GM21723 (cell line): ENCODE results near the gene GORASP2.

Source experiments
- ATAC-seq: cut with Tn5 transposase; IDR thresholded peaks from one replicate; pipeline ENCODE4 v1.9.1; 2021; ENCODE audit warnings: mild to moderate bottlenecking, moderate library complexity; ENCODE audit not compliant: unreplicated experiment

The GORASP2 gene

DNA sequence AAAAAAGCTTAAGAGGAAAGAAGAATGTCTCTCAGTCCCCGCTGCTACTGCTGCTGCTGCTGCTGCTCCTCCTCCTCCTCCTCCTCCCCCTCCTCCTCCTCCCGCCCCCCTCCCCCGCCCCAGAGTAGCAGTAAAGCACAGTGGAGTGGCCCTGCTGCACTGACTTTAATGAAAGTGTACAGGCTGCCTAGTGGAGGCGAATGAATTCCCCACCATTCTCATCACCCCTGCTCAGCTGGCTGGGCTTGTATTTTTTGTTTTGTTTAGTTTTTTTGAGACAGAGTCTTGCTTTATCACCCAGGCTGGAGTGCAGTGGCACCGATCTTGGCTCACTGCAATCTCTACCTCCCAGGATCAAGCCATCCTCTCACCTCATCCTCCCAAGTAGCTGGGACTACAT is 34.3 kb downstream of the GORASP2 start:
- ATAC-seq = no peak

DNA sequence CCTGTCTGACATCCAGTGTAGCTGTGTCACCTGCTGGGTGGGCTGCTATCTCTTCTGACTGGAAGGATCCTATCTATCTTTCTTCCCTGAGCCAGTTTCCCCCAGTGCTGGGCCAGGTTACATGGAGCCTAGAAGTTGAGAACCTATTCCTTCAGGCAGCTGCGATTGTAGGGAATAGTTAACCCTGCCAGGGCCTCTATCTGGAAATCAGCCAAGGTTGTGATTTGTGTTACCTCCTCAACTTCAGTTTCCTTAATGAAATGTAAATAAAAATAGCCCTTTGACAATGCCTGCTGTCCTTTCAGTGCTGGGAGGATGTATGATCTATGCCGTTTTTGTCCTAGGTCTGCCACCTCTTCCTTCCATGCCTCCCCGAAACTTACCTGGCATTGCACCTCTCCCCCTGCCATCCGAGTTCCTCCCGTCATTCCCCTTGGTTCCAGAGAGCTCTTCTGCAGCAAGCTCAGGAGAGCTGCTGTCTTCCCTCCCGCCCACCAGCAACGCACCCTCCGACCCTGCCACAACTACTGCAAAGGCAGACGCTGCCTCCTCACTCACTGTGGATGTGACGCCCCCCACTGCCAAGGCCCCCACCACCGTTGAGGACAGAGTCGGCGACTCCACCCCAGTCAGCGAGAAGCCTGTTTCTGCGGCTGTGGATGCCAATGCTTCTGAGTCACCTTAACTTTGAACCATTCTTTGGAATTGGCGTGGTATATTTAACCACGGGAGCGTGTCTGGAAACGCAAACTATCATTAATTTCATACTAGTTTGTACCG is 36.6 kb downstream of the GORASP2 start:
- no peak for ATAC-seq

DNA sequence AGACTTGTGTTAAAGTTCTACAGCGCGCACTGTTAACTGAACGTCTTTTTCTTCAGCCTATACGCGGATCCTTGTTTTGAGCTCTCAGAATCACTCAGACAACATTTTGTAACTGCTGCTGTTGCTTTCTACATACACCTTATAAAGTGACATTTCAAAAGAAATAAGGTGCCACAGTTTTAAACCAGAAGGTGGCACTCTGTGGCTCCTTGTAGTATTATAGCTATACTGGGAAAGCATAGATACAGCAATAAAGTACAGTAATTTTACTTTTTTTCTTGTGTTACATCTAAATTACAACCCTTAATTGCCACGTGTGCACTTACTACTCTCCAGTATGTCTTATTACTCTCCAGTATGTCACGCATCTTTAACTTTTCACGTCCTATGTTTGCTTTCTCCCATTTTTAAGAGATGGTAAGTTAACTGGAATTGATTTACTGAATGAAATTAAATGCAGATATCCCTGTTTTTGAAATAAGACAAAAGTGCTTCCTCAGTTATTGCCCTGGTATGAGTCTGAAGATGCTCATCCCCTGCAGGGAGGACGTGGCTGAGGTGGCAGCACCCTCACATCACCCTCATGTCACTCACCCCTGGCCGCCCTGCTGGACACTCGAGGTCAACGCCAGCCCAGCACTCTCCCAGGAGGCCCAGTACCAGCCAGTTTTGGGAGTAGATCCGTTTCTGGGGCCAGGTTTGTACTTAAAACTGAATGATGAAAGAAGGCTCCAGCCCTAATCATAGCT is 37.8 kb downstream of the GORASP2 start:
- no peak for ATAC-seq

DNA sequence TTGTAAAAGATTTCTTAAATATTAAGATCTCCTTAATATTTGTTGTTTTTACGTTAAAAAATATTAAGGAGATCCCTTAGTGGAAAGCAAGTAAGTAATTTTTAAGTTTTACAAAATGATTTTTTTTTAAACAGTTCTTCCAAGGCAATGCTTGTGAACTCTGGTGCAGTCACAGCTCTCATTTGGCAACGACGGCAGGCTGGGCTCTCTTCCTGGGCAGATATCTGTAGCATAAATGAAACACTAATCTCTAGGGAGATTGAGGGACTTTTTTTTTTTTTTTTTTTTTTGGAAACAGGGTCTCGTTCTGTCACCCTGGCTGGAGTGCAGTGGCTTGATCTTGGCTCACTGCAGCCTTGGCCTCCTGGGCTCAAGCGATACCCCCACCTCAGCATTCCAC is 38.5 kb downstream of the GORASP2 start:
- ATAC-seq = no peak

DNA sequence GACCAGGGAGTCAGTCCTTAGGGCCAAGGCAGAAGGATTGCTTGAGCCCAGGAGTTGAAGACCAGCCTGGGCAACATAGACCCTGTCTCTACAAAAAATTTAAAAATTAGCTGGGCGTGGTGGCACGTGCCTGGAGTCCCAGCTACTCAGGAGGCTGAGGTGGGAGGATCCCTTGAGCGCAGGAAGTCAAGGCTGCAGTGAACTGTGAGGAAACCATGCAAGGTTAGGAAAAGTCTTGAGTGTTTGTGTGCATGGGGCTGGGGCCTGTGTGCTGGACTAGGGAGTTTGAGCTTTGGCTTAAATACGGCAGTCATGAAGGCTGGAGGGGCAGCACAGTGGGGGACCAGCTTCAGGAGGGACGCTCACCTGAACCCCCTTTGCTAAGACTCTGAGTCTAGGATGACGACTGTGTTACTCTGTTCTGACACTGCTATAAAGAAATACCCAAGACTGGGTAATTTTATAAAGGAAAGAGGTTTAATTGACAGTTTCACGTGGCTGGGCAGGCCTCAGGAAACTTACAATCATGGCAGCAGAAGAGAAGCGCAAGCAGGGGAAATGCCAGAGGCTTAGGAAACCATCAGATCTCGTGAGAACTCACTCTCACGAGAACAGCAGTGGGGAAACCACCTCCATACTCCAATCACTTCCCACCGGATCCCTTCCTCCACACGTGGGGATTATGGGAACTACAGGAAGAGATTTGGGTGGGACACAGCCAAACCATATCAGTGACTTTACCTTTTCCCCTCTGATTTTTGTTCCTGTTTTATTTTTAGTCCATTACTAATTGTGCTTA is 39.4 kb downstream of the GORASP2 start:
- no peak for ATAC-seq

DNA sequence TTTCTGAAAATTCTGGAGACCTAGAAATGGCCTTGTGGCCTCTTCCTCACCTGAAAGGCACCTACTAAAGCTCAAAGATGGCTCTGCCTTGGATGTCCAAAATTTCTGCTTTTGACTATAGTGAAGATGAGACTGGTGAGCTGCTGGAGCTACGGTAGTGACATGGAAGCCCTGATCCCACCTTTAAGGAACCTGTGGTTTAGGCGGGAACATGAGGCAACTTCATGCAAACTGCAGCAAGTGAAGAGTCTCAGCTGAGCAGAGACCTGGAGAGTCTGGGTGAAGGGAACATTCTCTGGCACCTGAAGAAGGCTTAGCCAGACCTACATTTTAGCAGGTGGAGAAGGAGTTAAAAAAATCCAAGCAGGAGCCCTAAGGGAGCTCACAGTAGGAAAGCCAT is 40.0 kb downstream of the GORASP2 start:
- ATAC-seq = no peak

DNA sequence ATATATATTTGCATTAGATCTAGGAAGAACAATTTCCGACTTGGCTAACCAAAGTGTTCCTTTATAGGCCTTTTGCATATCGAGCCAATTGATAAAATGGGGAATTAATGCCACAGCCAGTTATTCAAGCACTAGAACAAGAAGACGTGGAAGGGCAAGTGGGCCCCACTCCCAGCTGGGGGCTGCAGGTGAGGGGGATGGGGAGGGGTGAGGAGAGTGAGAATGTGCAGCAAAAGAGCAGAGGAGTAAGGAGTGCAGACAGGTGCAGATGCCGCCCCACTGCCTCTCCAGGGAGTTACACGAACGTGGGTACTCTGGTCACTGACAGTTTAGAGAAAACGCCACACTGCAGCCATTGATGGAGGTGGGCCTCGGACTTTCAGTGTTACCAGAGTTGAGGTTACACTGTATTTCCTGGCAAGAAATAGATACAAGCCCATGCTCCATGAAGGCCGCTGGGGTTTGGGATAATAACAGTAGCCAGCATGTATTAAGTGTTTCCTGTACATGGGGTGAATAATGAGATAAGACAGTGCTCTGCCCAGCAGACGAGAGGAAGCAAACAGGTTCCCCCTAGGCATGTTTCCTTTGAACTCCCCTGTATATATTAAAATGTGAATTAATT is 40.9 kb downstream of the GORASP2 start:
- ATAC-seq = no peak

DNA sequence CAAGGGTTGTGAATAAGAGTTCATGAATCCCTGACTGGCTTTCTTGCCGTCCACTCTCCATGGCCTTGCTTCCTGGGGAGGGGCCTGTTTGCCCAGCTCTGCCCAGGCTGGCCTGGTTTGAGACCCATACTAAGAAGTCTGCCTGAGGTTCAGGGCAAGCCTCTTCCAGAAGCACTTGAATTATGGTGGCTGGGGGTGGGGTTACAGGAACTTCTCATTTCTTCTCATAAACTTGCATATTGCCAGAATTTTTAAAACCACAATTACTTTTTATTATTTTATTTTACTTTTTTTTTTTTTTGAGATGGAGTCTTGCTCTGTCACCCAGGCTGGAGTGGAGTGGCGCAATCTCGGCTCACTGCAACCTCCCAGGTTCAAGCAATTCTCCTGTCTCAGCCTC is 42.0 kb downstream of the GORASP2 start:
- ATAC-seq = no peak

DNA sequence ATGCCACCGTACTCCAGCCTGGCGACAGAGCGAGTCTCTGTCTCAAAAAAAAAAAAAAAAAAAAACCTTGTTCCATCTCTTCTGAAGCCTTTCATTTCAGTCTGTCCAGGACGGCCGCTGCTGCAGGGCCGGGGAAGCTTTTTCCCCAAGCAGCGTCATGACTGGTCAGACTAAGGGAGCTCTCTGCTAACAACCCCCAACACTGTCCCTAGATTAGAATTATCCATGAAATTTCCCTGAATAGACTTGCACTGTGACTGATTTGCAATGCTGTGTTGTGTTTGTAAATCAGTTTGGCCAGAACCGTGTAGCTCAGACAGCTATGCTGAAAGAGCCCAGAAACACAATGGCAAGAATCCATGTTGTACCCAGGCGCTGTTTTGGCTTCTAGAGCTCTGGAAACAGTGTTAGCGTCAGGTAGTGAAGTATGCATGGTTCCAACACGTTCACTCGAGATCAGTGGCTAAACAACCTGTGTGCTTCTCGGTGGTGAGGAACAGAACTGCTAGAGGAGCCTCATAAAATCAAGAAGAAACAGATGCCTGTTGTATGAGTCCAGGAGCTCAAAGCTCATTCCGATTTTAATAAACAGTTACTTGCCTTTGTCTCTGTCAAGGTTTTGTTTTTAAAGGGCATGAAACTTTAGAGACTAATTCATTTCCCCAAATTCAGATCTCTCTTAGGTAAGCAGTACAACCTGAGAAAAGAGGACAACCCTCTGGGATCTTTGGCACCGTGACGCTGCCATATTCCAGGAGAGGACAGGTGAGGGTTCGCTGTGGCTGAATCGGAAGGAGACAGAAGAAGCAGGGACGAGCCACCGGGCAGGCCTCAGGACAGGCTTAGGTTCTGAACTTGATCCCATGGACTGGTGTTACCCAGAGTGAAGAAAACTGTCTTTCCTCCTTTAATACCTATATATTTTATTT is 43.5 kb downstream of the GORASP2 start:
- no peak for ATAC-seq

DNA sequence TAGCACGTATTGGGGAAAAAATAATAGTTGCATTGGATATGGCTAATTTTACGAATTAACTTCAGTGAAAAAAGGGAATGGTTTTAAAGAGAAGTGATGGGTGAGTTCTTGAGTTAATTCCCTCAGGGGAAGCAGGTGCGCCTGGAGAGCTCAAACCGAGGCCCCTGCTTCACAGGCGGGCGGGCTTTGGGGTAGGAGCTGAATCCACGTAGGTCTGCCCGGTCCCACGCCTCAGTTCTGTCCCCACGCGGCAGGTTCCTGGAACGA is 44.1 kb downstream of the GORASP2 start:
- ATAC-seq = no peak

DNA sequence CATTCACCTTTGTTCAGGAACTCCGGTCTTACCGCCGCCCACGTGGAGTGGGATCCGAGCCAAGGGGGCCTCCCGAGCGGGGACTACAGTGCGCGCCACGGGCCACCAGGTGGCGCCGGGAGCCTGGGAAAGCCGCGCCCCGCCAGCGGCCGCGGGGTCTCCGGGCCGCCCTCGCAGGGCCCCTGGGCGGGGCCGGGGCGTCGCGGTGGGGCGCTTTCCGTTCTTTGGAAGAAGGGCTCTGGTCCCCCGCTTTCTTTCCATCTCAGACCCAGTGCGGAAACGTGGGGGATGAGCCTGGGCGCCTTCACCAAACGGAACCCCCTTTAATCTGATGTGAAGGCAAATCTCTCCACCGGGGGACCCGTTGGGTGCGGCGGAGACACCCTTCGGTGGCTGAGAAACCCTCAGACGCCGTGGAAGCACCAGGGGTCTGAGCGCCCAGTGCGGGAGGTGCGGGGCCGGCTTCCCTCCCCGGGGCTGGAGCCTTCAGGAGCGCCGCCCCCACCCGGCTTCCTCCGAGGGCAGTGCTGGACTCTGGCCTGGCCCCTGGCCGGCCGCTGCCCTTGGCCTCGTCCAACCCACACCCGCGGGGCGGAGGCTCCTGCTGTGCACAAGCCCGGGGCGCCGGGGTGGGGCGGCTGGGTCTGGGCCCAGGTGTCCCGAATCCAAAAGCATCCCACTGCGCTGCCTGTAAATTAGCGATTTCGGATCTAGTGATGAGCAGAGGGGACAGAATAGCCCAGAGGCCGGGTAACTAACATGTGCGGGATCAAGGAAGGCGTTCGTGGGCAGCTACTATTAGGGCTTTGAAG is 44.6 kb downstream of the GORASP2 start:
- ATAC-seq = peak; percentile 94

DNA sequence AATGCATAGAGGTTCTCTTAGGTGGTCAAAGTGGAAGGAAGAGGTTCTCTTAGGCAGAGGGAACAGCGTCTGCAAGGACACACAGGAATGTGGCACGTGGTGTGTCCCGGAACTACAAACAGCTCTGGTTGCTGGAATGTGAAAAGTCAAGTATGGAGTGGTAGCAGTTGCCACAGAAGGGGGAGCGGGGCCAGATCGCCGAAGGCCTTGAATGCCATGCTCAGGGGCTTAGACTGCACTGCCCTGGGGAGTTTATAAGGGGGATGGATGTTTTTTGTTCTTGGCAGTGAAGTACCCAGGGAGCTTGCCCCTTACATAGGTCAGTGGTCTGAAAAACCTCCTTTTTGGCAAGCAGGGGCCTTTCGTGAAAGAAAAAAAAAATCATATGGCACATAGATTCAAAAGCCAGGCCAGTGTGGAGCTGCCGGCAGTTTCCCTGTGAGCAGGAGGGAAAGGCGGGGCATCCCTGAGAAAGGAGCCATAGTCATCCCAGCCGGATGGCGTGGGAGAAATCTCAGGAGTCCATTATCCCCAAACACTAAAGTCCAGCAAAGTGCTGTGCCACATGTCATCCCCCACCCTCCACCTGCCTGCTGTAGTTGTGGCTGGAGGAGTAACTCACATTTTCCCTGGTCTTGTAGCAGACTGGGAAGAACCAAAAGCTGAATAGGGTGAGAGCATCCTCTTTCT is 45.4 kb downstream of the GORASP2 start:
- no peak for ATAC-seq

DNA sequence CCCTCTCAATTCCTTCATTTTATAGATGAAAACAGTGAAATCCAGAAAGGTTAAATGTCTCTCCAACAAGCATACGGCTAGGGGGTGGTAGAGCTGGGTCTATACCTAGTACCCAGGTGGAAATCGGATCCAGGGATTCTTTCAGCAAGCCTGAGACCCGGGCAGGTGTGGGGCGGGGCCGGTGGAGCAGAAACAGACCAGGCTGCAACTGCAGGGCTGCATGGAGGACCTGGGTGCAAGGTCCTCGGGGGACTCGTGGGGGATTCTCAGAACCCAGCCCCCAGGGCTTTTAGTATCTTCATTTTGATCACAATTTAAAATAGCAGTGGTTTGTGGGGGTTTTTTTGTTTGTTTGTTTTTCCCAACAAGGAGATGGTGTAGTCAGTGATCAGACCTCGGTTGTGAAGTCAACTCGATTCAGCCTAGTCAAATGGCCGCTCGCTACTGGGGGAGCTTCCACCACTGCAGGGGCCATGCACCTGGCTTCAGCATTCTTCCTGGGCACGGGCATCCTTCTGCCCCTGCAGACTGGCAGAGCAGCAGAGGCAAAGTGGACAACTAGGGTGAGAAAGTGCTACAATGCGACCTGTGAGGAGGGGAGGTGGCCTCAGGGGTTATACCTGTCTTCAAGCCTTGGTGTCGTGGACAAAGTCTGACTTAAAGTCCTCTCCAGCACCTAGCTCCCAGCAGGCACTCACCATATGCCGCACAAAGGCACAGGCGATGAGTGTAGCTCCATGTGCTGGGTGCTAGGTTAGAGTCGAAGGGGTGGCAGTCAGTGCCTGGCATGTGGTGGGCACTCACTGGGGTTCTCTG is 46.3 kb downstream of the GORASP2 start:
- no peak for ATAC-seq

DNA sequence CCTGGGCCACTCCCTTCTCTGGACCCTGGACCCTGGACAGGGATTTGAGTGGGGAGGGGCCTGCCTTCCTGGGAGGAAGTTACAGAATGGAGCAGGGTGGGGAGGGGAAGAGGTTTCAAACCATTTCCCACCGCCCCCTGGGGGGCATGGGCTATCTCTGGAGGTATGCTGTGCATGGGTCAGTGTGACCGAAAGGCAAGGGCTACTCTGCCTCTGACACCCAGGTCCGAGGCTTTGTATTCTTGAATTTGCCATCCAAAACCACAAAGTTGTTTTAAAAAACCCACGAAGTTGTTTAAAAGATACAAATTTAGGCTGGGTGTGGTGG is 46.9 kb downstream of the GORASP2 start:
- ATAC-seq = no peak

DNA sequence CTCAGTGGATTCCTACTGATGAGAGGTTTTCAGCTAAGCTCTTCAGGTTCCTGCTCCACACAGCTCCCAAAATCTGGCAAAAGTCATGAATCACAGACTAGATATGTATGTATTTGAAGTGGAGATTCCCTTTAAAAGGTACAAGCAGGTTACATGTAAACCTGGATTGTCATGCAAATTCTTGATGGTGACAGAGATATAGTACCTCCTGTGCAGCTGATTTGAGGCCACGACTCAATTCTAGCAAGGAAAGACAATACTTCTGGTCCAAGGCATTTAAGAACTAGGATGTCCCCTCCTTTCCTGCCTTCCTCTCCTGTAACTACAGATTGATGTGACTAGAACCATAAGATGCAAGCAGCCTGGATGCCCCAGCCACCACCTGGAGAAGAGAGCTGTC is 55.0 kb downstream of the GORASP2 start:
- ATAC-seq = no peak

DNA sequence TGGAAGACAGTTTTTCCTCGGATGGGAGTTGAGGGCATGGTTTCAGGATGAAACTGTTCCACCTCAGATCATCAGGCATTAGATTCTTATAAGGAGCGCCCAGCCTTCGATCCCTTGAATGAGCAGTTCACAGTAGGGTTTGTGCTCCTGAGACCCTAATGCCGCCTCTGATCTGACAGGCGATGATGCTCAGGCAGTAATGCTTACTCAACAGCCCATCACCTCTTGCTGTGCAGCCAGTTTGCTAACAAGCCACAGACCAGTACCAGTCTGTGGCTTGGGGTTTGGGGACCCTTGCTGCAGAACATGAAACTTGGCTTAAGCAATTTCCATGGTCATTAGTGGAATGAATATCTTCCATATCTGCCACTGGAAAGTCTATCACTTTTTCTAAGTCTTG is 56.4 kb downstream of the GORASP2 start:
- no peak for ATAC-seq

DNA sequence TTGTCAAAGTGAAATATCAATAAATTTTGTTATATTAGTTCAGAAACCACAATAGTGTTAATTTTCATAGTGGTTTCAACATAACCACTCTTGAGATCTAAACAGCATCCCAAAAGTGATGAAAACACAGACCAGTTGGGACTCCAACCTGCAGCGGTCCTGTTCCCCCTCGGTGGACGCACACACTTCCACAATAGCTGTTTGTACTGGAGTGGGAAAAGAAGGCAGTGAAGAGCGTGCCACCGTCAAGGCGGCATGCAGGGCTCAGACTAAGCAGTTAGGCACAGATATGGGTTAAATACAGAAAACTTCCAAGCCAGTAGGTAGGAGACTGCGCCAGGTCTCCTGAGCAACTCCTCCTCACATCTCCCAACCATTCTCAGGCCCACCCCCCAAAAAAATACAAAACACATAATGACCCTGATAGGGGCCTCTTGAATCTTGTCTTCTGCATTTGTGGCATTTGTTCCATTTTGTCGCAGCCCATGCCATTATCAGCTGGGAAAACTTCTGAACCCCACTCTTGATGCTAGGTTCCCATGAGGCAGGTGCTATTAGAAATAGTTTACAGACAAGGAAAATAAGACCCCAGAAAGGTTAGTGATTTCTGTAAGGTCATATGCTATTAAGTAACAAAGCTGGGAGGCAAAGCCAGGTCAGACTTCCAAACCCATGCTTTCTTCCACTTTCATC is 57.7 kb downstream of the GORASP2 start:
- no peak for ATAC-seq
